Smooth muscle cell (in vitro differentiated cells): Measurements from ENCODE around the gene ALK. TPM values are rescaled to one million over a fixed set of nuclear protein-coding genes. Genes with fewer than 3 reads are reported as not detected.

Experiments
- DNase-seq: peaks from one replicate; lab custom pipeline; 2025; ENCODE audit not compliant: unreplicated experiment; lab: John Stamatoyannopoulos, UW
- H2AFZ ChIP-seq: fragments of 200-600 bp; sonication (generic); 2 replicates; pipeline ENCODE4 v1.6.0; 2016; ENCODE audit warnings: antibody characterized with exemption, low read depth, mild to moderate bottlenecking
- H3F3A ChIP-seq: fragments of 200-600 bp; sonication (generic); 2 replicates; pipeline ENCODE4 v1.6.0; 2017; ENCODE audit warnings: antibody characterized with exemption, low read depth
- H3K27ac ChIP-seq: fragments of 200-600 bp; sonication (generic); 2 replicates; pipeline ENCODE4 v1.5.1; 2016; ENCODE audit warnings: low read depth, mild to moderate bottlenecking
- H3K27me3 ChIP-seq: fragments of 200-600 bp; sonication (generic); 2 replicates; pipeline ENCODE4 v1.6.1; 2016; ENCODE audit warnings: low read depth, mild to moderate bottlenecking
- H3K36me3 ChIP-seq: fragments of 200-600 bp; sonication (generic); 2 replicates; pipeline ENCODE4 v1.5.1; 2016; ENCODE audit warnings: low read depth
- H3K4me1 ChIP-seq: fragments of 200-600 bp; sonication (generic); 2 replicates; pipeline ENCODE4 v1.5.1; 2016; ENCODE audit warnings: low read depth
- H3K4me2 ChIP-seq: fragments of 200-600 bp; sonication (generic); 2 replicates; pipeline ENCODE4 v1.6.0; 2016; ENCODE audit warnings: mild to moderate bottlenecking
- H3K4me3 ChIP-seq: fragments of 200-600 bp; sonication (generic); 2 replicates; pipeline ENCODE4 v1.5.1; 2016; ENCODE audit warnings: mild to moderate bottlenecking
- H3K79me2 ChIP-seq: fragments of 200-600 bp; sonication (generic); 2 replicates; pipeline ENCODE4 v1.6.0; 2016; ENCODE audit warnings: low read depth, mild to moderate bottlenecking
- H3K9ac ChIP-seq: fragments of 200-600 bp; sonication (generic); 2 replicates; pipeline ENCODE4 v1.6.0; 2016; ENCODE audit warnings: low read depth
- H3K9me3 ChIP-seq: fragments of 200-600 bp; sonication (generic); replicated peaks from 2 replicates; pipeline ENCODE4 v1.5.1; 2016; ENCODE audit warnings: low read depth
- H4K20me1 ChIP-seq: fragments of 200-600 bp; sonication (generic); 2 replicates; pipeline ENCODE4 v1.6.0; 2016; ENCODE audit warnings: low read depth
- WGBS: methylation state at CpG from one replicate; pipeline ENCODE4 v1.1.7; 2016; ENCODE audit warnings: low lambda C conversion rate; 5-methylcytosine and 5-hydroxymethylcytosine counted together
- polyA plus RNA-seq: library from polyadenylated mRNA; unstranded; fragments of >200 nt; fragmentation: Nextera tagmentation; extraction: Ambion mirVana; gene quantifications from 2 replicates; pipeline ENCODE4 v1.2.1, GENCODE V29; 2016
- total RNA-seq: library from RNA; depleted of rRNA; stranded (reverse); fragments of >200 nt; gene quantifications from 2 replicates; pipeline ENCODE4 v1.2.3, GENCODE V29; 2014
- TF ChIP-seq, protein P1 (sequence below): fragments of 200-600 bp; sonication (generic); IDR thresholded peaks from 2 replicates; pipeline ENCODE4 v1.5.1; 2017; ENCODE audit warnings: borderline replicate concordance, mild to moderate bottlenecking, antibody characterized with exemption; ENCODE audit not compliant: insufficient read depth, poor library complexity, severe bottlenecking

Gene ALK
- total and polyA plus RNA-seq, 2 experiments from 2014 or later, result 0.13 to 0.19 TPM

DNA sequence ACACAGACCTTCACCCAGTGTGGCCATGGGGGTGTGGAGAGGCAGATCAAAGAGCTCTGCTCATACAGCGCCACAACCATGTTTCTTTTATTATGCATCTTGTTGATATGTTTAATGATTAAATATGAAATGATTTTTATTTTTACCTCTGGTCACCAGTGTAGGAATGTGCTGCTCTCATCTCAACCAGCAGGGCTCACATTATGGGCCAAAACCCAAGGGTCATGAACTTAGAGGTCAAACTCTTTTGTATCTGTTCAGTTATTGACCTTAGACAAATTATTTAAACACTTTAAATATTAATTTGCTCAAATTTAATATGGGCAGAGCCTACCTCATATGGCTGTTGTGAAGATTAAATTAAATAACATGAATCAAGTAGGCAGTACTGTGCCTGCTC lies 386.2 kb downstream of the ALK start:
- Histone ChIP-seq H3K9ac (no peak overlapping the region), H3K36me3 (no peaks in the 10 kb centered on the region), H3K4me1 (no peaks in the 10 kb centered on the region), H3K27me3 (peaks cover 6% of the 10 kb centered on the region), H2AFZ (no peak overlapping the region), H3K4me2 (no peak overlapping the region), H3F3A (no peaks in the 10 kb centered on the region), H3K4me3 (no peak overlapping the region), H3K9me3 (no peaks in the 10 kb centered on the region), H4K20me1 (no peaks in the 10 kb centered on the region), H3K27ac (no peak overlapping the region), H3K79me2 (no peaks in the 10 kb centered on the region)
- 100% methylated on average over 1 of the region's 1 CpG for WGBS
- TF ChIP-seq, protein P1, sequence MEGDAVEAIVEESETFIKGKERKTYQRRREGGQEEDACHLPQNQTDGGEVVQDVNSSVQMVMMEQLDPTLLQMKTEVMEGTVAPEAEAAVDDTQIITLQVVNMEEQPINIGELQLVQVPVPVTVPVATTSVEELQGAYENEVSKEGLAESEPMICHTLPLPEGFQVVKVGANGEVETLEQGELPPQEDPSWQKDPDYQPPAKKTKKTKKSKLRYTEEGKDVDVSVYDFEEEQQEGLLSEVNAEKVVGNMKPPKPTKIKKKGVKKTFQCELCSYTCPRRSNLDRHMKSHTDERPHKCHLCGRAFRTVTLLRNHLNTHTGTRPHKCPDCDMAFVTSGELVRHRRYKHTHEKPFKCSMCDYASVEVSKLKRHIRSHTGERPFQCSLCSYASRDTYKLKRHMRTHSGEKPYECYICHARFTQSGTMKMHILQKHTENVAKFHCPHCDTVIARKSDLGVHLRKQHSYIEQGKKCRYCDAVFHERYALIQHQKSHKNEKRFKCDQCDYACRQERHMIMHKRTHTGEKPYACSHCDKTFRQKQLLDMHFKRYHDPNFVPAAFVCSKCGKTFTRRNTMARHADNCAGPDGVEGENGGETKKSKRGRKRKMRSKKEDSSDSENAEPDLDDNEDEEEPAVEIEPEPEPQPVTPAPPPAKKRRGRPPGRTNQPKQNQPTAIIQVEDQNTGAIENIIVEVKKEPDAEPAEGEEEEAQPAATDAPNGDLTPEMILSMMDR, result no peak
- DNase-seq, result no peak

DNA sequence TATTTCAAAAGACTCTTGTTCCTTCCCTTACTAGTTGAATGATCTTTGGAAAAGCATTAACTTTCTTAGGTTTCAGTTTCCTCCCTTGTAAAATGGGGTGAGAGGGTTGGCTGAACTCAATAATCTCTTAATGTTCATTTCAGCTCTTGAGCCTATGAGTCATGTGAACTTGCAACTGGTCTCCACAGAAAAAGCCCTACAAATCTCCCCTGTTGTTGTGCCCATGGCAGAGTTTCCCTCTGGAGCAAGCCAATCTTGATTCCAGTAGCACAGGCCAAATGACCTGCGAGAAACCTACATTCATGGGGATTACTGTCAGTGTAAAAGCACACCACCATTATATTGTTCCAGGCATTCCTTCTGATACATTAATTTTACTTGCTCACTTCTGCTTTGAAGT lies 388.9 kb downstream of the ALK start:
- Histone ChIP-seq H3F3A (peaks cover 9% of the 10 kb centered on the region), H2AFZ (no peak overlapping the region), H3K9me3 (no peaks in the 10 kb centered on the region), H3K4me2 (peak overlapping the region; percentile 27), H3K36me3 (no peaks in the 10 kb centered on the region), H3K9ac (no peak overlapping the region), H3K4me3 (no peak overlapping the region), H4K20me1 (no peaks in the 10 kb centered on the region), H3K4me1 (no peaks in the 10 kb centered on the region), H3K27me3 (peaks cover 6% of the 10 kb centered on the region), H3K27ac (no peak overlapping the region), H3K79me2 (no peaks in the 10 kb centered on the region)
- no peak for DNase-seq
- TF ChIP-seq, protein P1, result no peak
- 33% methylated on average over 1 of the region's 1 CpG for WGBS

DNA sequence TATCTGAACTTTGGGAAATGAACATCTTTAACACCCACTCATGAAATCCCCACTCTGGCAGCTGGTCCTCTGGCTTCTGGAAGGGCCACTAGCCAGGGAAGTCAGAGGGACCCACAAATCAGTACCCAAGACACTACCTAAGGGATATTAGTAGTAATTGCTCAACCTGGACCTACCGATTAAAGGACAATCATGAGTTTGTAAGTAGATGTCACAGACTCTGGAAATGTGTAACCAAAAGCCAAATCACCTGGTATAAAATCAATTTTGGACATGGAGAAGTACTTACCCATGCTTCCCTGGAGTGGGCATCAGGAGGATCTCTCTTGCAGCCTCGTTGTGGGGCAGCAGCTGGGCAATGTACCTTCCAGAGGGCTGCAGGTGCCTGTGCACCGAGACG lies 389.8 kb downstream of the ALK start:
- Histone ChIP-seq H3F3A (peaks cover 9% of the 10 kb centered on the region), H3K36me3 (no peaks in the 10 kb centered on the region), H3K79me2 (no peaks in the 10 kb centered on the region), H3K4me2 (no peak overlapping the region), H4K20me1 (no peaks in the 10 kb centered on the region), H2AFZ (no peak overlapping the region), H3K4me3 (no peak overlapping the region), H3K4me1 (no peaks in the 10 kb centered on the region), H3K27me3 (peaks cover 6% of the 10 kb centered on the region), H3K9ac (no peak overlapping the region), H3K9me3 (no peaks in the 10 kb centered on the region), H3K27ac (no peak overlapping the region)
- TF ChIP-seq, protein P1, result no peak
- DNase-seq, result no peak
- 95% methylated on average over 4 of the region's 4 CpGs for WGBS

DNA sequence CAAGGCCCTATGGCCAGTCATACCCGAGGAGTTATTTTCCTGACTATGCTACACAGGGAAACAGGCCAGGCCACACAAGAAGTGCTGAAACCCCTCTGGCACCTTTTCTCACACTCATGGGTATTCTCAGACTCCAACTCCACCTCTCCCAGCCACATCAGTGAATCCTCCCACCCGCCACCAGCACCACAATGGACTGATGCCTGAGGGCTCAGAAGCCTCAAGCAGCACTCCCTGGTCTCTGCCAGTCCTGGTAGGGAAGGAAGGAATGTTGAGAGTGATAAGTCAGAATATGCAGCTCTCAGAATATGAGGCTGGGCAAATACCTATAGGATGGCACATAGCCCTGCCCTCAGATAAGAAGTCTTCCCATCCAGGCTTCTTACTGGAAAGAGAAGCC lies 391.1 kb downstream of the ALK start:
- H3K27ac ChIP-seq, result no peak overlapping the region
- H3K9ac ChIP-seq, result no peak overlapping the region
- no peak overlapping the region for H3K4me3 ChIP-seq
- H3F3A ChIP-seq, result peaks cover 9% of the 10 kb centered on the region
- TF ChIP-seq, protein P1, result no peak
- 65% methylated on average over 2 of the region's 2 CpGs for WGBS
- H4K20me1 ChIP-seq, result no peaks in the 10 kb centered on the region
- H2AFZ ChIP-seq, result no peak overlapping the region
- no peaks in the 10 kb centered on the region for H3K36me3 ChIP-seq
- H3K9me3 ChIP-seq, result no peaks in the 10 kb centered on the region
- H3K27me3 ChIP-seq, result no peaks in the 10 kb centered on the region
- DNase-seq, result no peak
- H3K79me2 ChIP-seq, result no peaks in the 10 kb centered on the region
- H3K4me1 ChIP-seq, result no peaks in the 10 kb centered on the region
- no peak overlapping the region for H3K4me2 ChIP-seq
